Spleen (tissue), 11 donors: Measurements from ENCODE around the gene PCNX2. TPM values are rescaled to one million over a fixed set of nuclear protein-coding genes. Genes with fewer than 3 reads are reported as not detected.

Experiments
- DNase-seq: peaks from one replicate; pipeline ENCODE4 v3.0.0-alpha.2; 2020
- H3K27ac ChIP-seq, 8 donors: fragments of 200-600 bp; sonication (generic) in 7 of 8; 1 replicate in 4 of 8; 2 replicates in 4 of 8; pipeline versions ENCODE4 v1.5.0 to v1.8.0; 2016 to 2021; ENCODE audit warnings: inconsistent platforms in 4 of 8, mild to moderate bottlenecking in 4 of 8, moderate library complexity in 1 of 8
- H3K27me3 ChIP-seq, 7 donors: fragments of 200-600 bp; sonication (generic) in 6 of 7; replicated peaks in 1 of 7; 1 replicate in 4 of 7; 2 replicates in 3 of 7; pipeline versions ENCODE4 v1.5.0 to v1.8.0; 2016 to 2021; ENCODE audit warnings: inconsistent platforms in 3 of 7, mild to moderate bottlenecking in 1 of 7
- H3K36me3 ChIP-seq, 6 donors: fragments of 200-600 bp; sonication (generic) in 5 of 6; 1 replicate in 4 of 6; 2 replicates in 2 of 6; pipeline versions ENCODE4 v1.5.0 to v1.8.0; 2016 to 2021; ENCODE audit warnings: inconsistent platforms in 2 of 6
- H3K4me1 ChIP-seq, 6 donors: fragments of 200-600 bp; sonication (generic) in 5 of 6; 1 replicate in 3 of 6; 2 replicates in 3 of 6; pipeline versions ENCODE4 v1.5.0 to v1.8.0; 2016 to 2021; ENCODE audit warnings: inconsistent platforms in 3 of 6
- H3K4me3 ChIP-seq, 8 donors: fragments of 200-600 bp; sonication (generic) in 7 of 8; 1 replicate in 4 of 8; 2 replicates in 4 of 8; pipeline versions ENCODE4 v1.5.0 to v1.8.0; 2016 to 2021; ENCODE audit warnings: inconsistent platforms in 4 of 8, mild to moderate bottlenecking in 4 of 8, moderate library complexity in 2 of 8
- H3K9me3 ChIP-seq, 8 donors: fragments of 200-600 bp; sonication (generic) in 7 of 8; 1 replicate in 4 of 8; 2 replicates in 4 of 8; pipeline versions ENCODE4 v1.5.0 to v1.8.0; 2016 to 2021; ENCODE audit warnings: inconsistent platforms in 4 of 8
- POLR2A ChIP-seq, 3 donors: fragments of 450-650 bp; IDR thresholded peaks; one replicate each; pipeline ENCODE4 v1.5.1; 2017; ENCODE audit warnings: antibody characterized with exemption in 3 of 3, mild to moderate bottlenecking in 1 of 3
- POLR2AphosphoS5 ChIP-seq, 3 donors: sonication (generic); formaldehyde crosslinking; IDR thresholded peaks; one replicate each; pipeline ENCODE4 v1.5.1; 2017; ENCODE audit warnings: antibody characterized with exemption in 3 of 3
- WGBS, 5 donors: extraction: QIAGEN DNeasy Blood & Tissue Kit in 3 of 5; methylation state at CpG; one replicate each; pipeline versions ENCODE4 v1.1.5 to v1.1.7; 2013 to 2018; 5-methylcytosine and 5-hydroxymethylcytosine counted together
- intact Hi-C: fragments of 100-400 bp; cut with DNase I; formaldehyde crosslinking; loops from one replicate; pipeline ENCODE4 v1.15.0; 2023; ENCODE audit warnings: low total_unique reads
- polyA plus RNA-seq, 3 donors: library from polyadenylated mRNA; stranded (reverse); fragments of 200-250 nt; gene quantifications; one replicate each; pipeline ENCODE4 v1.2.1, GENCODE V29; 2013
- total RNA-seq, 7 donors: library from RNA; depleted of rRNA in 3 of 7; stranded (reverse); fragments of >200 nt in 3 of 7; fragmentation: NEBNext Ultra II Directional in 4 of 7; extraction: Animal tissue kit (Norgen Biotek cat#: 25700) in 4 of 7; gene quantifications; one replicate each; pipeline versions ENCODE4 v1.1.0 to v1.2.1, GENCODE V29; 2016 to 2021
- TF ChIP-seq, protein P1 (sequence below), 11 experiments: fragments of 200-600 bp in 7 of 11; fragments of 450-650 bp in 4 of 11; sonication (generic) in 4 of 11; IDR thresholded peaks in 8 of 11; conservative IDR thresholded peaks in 3 of 11; 1 replicate in 7 of 11; 2 replicates in 4 of 11; pipeline versions ENCODE4 v1.4.0 to v1.8.0; 2016 to 2021; ENCODE audit warnings: antibody characterized with exemption in 11 of 11, inconsistent platforms in 4 of 11, mild to moderate bottlenecking in 1 of 11
- donor health status: healthy with polysubstance abuse.
- donor health status: DM: no; HTN: no; CAD: no; lungs with moderate emphysema.
- donor health status: DM: no; HTN: no; CAD: no.
- donor health status: Bipolar disorder and iron deficiency.
- donor health status: healthy.
- donor health status: DM: no; HTN: no; CAD: no.
- donor health status: DM: yes; HTN: yes; CAD: no.

Gene PCNX2
- total and polyA plus RNA-seq, 10 donors = 4.0 to 26.5 (median 15.4) TPM

DNA sequence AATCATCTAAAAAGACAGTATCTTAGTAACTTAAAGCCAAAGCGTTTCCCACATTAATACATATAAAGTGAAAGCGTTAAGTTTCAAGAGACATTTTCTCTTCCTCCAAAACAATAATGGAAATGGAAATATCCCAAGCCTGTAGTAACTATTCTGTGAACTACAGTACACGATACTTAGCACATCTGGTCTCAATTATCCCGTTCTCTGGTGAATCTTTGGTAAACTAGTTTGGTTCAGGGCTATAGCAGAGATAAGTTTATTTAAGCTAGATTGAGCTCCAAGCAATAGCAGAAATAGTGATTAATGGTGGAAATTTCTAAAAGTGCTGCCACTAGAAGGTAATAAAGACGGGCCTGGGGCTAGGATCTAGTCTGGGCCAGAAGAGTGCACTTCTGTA lies 55.2 kb downstream of the PCNX2 start:
- TF ChIP-seq POLR2A (IDR thresholded peaks at IDR 0.05) (no peak), POLR2AphosphoS5 (IDR thresholded peaks at IDR 0.05) (no peak)
- TF ChIP-seq, protein P1, sequence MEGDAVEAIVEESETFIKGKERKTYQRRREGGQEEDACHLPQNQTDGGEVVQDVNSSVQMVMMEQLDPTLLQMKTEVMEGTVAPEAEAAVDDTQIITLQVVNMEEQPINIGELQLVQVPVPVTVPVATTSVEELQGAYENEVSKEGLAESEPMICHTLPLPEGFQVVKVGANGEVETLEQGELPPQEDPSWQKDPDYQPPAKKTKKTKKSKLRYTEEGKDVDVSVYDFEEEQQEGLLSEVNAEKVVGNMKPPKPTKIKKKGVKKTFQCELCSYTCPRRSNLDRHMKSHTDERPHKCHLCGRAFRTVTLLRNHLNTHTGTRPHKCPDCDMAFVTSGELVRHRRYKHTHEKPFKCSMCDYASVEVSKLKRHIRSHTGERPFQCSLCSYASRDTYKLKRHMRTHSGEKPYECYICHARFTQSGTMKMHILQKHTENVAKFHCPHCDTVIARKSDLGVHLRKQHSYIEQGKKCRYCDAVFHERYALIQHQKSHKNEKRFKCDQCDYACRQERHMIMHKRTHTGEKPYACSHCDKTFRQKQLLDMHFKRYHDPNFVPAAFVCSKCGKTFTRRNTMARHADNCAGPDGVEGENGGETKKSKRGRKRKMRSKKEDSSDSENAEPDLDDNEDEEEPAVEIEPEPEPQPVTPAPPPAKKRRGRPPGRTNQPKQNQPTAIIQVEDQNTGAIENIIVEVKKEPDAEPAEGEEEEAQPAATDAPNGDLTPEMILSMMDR (IDR thresholded peaks at IDR 0.05 in 8 of 11, conservative IDR thresholded peaks at IDR 0.05 in 3 of 11) = no peak
- WGBS, 5 donors = 90 to 95% (median 93%) methylated on average over 5 of the region's 5 CpGs
- Histone ChIP-seq H3K9me3 (no peaks in the 10 kb centered on the region), H3K4me1 (peaks cover 2 to 32% (median 12%) of the 10 kb centered on the region in 6 donors), H3K36me3 (peaks cover 0 to 14% (median 0%) of the 10 kb centered on the region in 6 donors), H3K27me3 (no peaks in the 10 kb centered on the region), H3K4me3 (no peak overlapping the region), H3K27ac (no peak overlapping the region)
- intact Hi-C loops = no loop called here
- no peak for DNase-seq

DNA sequence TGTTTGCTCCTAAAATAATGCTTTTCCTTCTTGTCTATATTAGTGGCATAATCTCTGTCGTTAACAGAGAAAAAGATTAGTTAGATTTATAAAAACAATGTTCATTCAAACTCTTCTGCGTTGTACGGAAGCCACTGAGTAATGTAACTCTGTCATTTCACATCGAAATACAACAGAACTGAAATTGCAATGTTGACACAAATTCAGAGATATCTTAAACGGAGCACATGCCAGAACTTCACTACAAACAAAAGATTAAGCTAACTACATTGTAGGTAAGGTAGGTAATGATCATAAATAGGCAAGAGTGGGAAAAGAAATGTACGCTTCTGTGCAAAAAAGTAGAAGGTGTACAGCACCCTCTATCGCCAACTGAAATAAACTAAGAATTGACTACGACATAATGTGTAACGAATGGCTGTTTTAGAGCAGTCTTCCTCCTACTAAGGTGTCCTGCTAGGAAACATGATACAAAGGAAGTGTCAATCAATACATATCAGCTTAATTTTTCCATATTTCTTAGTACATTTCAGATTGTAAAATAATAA lies 56.6 kb downstream of the PCNX2 start:
- H3K4me1 ChIP-seq = peaks cover 2 to 32% (median 12%) of the 10 kb centered on the region in 6 donors
- no peaks in the 10 kb centered on the region for H3K9me3 ChIP-seq
- H3K4me3 ChIP-seq = no peak overlapping the region
- peaks cover 0 to 25% (median 0%) of the 10 kb centered on the region in 6 donors for H3K36me3 ChIP-seq
- no peak for DNase-seq
- H3K27ac ChIP-seq = no peak overlapping the region
- TF ChIP-seq, protein P1 (IDR thresholded peaks at IDR 0.05 in 8 of 11, conservative IDR thresholded peaks at IDR 0.05 in 3 of 11) = no peak
- TF ChIP-seq POLR2AphosphoS5 (IDR thresholded peaks at IDR 0.05) = no peak
- no peak for TF ChIP-seq POLR2A (IDR thresholded peaks at IDR 0.05)
- H3K27me3 ChIP-seq = no peaks in the 10 kb centered on the region
- WGBS, 5 donors = 83 to 90% (median 88%) methylated on average over 9 of the region's 9 CpGs
- intact Hi-C loops = no loop called here

DNA sequence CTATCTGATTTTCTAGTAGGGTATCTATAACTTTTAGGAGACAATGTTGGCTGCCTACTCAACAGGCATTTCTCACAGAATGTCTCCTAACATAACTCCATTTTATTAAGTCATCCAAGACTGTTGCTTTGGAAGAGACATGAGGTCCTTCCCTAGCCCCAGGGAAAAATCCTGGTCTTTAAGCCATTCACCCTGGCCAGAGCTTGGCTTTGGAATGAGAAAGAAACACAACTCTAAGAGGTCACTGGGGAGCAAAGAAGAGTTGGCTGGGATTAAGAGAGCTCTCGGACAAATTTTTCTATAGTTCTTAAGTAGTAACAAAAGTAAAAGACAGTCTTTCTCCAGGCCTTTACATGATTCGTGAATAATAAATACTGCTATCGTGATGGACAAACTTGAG lies 57.9 kb downstream of the PCNX2 start:
- Histone ChIP-seq H3K27ac (no peak overlapping the region), H3K9me3 (no peaks in the 10 kb centered on the region), H3K4me1 (peaks cover 1 to 21% (median 9%) of the 10 kb centered on the region in 6 donors), H3K27me3 (no peaks in the 10 kb centered on the region), H3K4me3 (no peak overlapping the region), H3K36me3 (peaks cover 0 to 29% (median 0%) of the 10 kb centered on the region in 6 donors)
- no peak for DNase-seq
- intact Hi-C loops = no loop called here
- TF ChIP-seq, protein P1 (IDR thresholded peaks at IDR 0.05 in 8 of 11, conservative IDR thresholded peaks at IDR 0.05 in 3 of 11) = no peak
- TF ChIP-seq POLR2A (IDR thresholded peaks at IDR 0.05) = no peak
- no peak for TF ChIP-seq POLR2AphosphoS5 (IDR thresholded peaks at IDR 0.05)
- WGBS, 5 donors = 76 to 92% (median 88%) methylated on average over 3 of the region's 3 CpGs

DNA sequence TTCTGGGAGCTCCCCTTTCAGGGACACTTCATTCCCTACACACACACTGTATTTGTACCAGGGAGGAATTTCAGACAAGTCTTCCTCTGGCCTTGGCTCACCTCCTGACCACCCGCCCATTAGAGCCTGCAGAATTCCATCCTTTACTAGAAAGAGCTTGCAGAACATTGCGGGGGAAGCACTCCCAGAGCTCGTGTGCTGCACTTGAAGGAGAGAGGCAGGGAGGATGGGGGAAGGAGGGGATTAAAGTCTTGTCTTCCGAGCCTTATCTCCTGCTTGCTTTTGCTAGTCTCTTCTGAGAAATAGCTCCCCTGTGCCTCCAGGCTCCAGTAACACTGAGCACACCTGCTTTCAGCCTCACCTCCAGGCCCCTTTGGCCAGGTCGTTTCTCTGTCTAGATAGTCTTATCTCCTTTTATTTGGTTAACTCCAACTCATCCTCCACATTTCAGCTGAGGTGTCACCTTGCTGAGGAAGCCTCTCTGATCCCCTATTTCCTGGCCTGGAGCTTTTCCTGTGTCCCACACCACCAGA lies 62.0 kb downstream of the PCNX2 start:
- Histone ChIP-seq H3K9me3 (no peaks in the 10 kb centered on the region), H3K4me3 (no peak overlapping the region), H3K36me3 (peaks cover 0 to 31% (median 0%) of the 10 kb centered on the region in 6 donors), H3K4me1 (no peaks in the 10 kb centered on the region), H3K27me3 (no peaks in the 10 kb centered on the region), H3K27ac (no peak overlapping the region)
- WGBS, 5 donors = 69 to 87% (median 75%) methylated on average over 5 of the region's 5 CpGs
- TF ChIP-seq POLR2A (IDR thresholded peaks at IDR 0.05) (no peak), POLR2AphosphoS5 (IDR thresholded peaks at IDR 0.05) (no peak)
- TF ChIP-seq, protein P1 (IDR thresholded peaks at IDR 0.05 in 8 of 11, conservative IDR thresholded peaks at IDR 0.05 in 3 of 11) = no peak
- intact Hi-C loops = no loop called here
- DNase-seq = no peak
